Measurements from ENCODE around the gene ADORA2A.

DNA sequence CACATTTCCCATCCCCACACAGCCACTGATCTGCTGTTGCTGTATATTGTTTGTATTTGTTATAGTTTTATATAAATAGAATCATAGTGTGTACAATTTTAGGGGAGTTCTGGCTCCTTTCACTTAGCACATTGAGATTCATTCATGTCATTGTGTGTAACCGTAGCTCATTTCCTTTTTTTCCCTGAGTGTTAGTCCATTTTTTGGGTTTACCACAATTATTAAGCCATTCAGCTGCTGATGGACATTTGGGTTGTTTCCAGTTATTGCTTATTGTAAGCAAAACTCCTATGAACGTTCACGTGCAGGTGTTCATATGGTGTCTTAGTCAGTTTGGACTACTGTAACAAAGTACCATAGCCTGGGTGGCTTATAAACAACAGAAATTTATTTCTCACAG lies 33.6 kb upstream of the ADORA2A start:
- TF ChIP-seq, protein P1, sequence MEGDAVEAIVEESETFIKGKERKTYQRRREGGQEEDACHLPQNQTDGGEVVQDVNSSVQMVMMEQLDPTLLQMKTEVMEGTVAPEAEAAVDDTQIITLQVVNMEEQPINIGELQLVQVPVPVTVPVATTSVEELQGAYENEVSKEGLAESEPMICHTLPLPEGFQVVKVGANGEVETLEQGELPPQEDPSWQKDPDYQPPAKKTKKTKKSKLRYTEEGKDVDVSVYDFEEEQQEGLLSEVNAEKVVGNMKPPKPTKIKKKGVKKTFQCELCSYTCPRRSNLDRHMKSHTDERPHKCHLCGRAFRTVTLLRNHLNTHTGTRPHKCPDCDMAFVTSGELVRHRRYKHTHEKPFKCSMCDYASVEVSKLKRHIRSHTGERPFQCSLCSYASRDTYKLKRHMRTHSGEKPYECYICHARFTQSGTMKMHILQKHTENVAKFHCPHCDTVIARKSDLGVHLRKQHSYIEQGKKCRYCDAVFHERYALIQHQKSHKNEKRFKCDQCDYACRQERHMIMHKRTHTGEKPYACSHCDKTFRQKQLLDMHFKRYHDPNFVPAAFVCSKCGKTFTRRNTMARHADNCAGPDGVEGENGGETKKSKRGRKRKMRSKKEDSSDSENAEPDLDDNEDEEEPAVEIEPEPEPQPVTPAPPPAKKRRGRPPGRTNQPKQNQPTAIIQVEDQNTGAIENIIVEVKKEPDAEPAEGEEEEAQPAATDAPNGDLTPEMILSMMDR (conservative IDR thresholded peaks at IDR 0.05 in 1 of 2, IDR thresholded peaks at IDR 0.05 in 1 of 2; ENCODE audit: low read depth in 1 of 2, low read length in 2 of 2): no peak
- TF ChIP-seq EZH2 (IDR thresholded peaks at IDR 0.05; ENCODE audit: low read length, missing control alignments): no peak

Data from fibroblast of lung (primary cell).